Nucleus accumbens (tissue), 56 donors: ENCODE measurements around the gene AP1G2.
"Not testable (repeated sequence)": the region's sequence is repeated elsewhere in the genome, so short reads cannot be mapped to it uniquely, and the experiment has no call there.

Source experiments
- DNase-seq, 56 donors: peaks; one replicate each; lab custom pipeline; 2025; lab: John Stamatoyannopoulos, UW

The AP1G2 gene, protein sequence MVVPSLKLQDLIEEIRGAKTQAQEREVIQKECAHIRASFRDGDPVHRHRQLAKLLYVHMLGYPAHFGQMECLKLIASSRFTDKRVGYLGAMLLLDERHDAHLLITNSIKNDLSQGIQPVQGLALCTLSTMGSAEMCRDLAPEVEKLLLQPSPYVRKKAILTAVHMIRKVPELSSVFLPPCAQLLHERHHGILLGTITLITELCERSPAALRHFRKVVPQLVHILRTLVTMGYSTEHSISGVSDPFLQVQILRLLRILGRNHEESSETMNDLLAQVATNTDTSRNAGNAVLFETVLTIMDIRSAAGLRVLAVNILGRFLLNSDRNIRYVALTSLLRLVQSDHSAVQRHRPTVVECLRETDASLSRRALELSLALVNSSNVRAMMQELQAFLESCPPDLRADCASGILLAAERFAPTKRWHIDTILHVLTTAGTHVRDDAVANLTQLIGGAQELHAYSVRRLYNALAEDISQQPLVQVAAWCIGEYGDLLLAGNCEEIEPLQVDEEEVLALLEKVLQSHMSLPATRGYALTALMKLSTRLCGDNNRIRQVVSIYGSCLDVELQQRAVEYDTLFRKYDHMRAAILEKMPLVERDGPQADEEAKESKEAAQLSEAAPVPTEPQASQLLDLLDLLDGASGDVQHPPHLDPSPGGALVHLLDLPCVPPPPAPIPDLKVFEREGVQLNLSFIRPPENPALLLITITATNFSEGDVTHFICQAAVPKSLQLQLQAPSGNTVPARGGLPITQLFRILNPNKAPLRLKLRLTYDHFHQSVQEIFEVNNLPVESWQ

DNA sequence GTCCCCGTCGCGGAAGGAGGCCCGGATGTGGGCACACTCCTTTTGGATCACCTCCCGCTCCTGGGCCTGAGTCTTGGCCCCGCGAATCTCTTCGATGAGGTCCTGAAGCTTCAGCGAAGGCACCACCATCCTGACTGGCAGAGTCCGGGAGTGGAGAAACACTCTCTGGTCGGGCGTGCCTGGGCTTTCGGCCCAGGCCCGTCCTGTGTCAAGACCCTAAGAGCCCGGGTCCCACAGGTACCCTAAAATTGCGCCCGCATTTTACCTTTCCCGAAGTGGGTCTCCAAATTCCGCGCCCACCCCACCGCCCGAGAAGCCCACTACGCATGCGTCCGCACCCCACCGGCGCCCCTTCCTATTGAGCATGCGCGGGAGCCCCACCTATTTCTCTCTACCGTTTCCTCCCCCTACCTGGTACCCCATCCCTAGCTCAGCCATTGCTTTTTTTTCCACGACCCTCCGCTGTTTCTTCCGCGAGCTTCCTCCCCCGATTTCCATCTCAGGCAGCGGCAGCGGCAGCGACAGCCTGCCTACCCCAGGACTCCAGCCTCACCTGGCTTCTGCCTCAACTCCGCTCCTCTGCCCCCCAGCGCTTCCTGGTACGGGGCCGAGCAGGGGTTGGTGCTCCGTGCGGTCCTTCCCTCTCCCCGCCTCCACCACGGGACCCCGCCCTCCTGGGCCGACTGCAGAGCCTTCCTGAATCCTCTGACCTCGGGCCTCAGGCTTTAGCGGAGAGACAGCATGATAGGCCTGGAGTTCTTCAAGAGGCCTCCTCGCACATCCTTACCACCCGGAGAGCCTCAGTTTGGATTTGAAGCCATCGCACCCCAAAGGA is at the start of gene AP1G2:
Gene AP1G2, minus strand, starts transcription at position 606 of the 835 bp plus-strand sequence. Its CDS starts 477 bp downstream, at position 129.
- peak in 51 of 56 donors; percentile 44 to 85 (median 72) for DNase-seq

DNA sequence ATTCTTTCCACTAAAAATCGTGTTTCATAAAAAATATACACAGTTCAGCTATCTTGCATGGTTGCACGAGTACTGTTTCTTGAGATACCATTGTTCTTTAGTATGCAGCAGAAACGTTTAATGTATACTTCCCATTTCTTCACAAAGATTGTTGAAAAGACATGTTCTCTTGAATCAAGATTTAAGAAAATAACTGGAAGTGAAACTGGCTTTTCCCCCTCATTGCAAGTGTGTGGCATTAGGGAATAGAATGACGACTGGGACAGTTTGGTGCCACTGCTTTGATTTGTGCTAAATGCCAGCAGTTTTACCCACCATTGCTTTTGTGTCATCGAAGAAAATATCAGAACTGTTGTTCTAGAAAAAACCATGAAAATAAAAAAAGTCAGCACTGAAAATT is 48.3 kb upstream of the AP1G2 start:
- DNase-seq: no peak

- DNase-seq: no peak
Measured at GRCh38 chr14:23614395-23614828, 46.8 kb upstream of the AP1G2 start.

GRCh38 chr14:23613242-23614070 is 45.9 kb upstream of the AP1G2 start:
- DNase-seq: no peak

- DNase-seq: no peak
Measured at GRCh38 chr14:23612802-23613201, 45.2 kb upstream of the AP1G2 start.

- no peak for DNase-seq
Measured at GRCh38 chr14:23612354-23612732, 44.8 kb upstream of the AP1G2 start.

DNA sequence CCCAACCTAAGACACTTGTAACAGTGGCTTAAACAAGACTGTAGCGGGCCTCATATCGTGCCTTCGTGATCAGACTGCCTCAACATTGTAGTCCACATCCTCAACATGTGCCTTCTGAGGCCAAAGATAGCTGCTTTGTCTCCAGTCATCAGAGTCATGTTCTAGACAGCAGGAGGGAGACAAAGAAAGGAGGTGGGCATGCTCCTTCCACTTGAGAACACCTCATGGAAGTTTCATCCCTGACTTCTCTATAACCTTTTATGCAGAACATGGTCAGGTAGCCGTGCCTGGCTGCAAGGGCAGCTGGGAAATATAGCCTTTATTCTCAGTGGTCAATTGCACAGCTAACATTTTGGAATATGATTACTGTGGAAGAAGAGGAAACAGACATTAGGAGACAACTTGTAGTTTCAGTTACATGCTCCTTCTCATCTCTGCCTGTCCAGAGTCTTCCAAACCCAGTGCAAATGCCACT is 43.3 kb upstream of the AP1G2 start:
- no peak for DNase-seq

DNA sequence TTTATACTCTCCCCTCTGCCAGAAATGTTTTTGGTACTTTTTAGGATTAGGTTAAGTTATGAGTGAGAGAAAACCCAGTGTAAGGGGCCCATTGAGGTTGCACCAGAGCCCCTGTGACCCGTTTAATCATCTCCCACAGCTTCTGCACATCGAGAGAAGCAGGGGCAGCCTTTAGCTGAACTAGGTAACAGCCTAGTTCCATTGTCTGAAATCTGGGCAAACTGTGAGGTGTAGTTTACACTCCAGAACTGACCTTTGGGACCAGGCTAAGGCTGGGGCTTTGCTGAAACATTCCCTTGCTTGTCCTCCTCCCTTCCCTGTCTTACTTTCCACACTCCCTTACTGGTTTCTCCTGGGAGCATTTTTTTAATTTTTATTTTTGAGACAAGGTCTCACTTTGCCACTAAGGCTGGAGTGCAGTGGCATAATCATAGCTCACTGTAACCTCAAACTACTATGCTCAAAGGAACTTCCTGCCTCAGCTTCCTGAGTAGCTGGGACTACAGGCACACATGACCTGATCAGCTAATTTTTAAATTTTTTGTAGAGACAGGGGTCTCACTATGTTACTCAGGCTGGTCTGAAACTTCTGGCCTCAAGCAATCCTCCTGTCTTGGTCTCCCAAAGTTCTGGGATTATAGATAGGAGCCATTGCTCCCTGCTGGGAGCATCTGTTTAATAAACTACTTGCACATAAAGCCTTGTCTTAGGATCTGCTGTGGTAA is 42.7 kb upstream of the AP1G2 start:
- no peak for DNase-seq

DNA sequence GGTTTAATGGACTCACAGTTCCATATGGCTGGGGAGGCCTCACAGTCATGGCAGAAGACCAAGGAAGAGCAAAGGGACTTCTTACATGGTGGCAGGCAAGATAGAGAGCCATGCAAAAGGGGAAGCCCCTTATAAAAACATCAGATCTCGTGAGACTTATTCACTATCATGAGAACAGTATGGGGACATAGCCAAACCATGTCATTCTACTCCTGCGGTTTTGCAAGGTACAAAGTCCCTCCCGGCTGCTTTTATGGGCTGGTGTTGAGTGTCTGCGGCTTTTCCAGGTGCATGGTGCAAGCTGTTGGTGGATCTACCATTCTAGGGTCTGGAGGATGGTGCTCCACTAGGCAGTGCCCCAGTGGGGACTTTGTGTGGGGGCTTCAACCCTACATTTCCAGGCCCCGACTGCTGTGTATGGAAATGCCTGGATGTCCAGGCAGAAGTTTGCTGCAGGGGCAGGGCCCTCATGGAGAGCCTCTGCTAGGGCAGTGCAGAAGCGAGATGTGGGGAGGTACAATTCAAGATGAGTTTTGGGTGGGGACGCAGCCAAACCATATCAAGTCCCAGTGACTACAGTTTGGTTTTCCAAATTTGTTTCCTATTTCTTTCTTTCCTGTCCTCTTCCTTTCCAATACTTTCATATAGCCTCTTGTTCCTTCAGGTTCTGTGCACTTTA is 42.0 kb upstream of the AP1G2 start:
- not testable (repeated sequence) for DNase-seq

- no peak for DNase-seq
Measured at GRCh38 chr14:23609001-23609400, 41.4 kb upstream of the AP1G2 start.

DNA sequence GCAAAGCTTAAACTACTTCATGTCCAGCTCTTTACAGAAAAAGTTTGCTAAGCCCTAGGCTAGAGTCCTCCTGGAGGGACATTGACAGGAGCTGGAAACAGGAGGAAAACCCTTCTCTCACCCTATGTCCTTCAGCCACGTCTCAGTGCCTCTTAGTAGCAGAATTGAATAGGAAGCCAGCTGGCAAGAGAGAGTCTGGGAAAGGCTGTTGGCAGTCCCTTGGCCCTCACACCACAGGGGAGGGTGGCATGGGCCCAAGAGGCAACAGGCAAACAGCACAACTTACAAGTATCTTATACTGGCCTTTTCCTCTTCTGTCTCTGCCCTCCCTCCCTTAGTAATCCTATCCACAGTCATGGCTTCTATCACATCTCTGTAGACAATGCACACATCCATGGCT is 40.9 kb upstream of the AP1G2 start:
- peak in 13 of 56 donors; percentile 1 to 38 (median 12) for DNase-seq

DNA sequence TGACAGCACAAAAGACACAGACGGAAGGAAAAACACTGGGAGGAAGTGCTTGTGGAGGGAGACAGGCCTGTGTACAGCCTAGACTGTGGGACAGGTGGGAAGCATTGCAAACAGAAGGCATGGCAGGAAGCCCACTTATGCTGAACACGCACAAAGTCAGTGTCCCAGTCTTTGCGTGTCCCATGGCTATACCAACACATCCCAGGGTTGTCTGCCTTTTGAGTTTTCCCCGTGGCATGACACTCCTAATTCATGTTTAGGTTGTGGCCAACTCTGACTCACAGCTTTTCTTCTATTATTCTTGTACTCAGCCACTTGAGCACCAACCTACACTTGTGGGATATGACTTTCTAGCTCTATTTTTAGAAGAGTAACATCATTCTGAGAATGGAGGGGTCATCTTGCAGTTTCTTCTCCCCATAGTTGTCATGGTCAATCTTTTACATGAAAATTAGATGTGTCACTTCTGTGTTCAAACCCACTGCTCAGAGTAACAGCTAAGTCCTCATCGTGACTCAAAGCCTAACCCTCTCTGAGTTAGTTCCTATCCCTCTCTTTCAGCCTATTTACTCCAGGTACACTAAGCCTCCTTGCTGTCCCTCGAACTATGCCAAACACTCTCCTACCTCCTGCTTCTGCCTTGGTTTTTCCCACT is 38.5 kb upstream of the AP1G2 start:
- no peak for DNase-seq

DNA sequence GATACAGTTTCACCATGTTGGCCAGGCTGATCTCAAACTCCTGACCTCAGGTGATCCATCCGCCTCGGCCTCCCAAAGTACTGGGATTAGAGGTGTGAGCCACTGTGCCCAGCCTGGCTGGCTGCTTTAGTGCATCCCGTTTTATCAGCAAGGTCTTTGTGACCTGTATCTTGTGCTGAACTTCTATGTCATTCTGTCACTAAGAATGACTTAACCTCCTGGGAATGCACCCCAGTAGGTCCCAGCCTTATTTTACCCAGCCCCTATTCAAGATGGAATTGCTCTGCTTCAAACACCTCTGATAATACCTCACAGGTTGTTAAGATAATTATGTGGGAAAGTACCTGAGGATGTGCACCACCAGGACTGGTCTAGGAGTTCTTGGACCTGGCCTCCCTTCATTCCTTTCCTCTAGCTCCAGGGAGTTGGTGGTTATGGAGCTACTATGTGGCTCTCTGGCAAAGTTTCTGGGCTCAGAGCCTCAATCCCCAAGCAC is 37.1 kb upstream of the AP1G2 start:
- no peak for DNase-seq

- DNase-seq: no peak
Measured at GRCh38 chr14:23604148-23604547, 36.6 kb upstream of the AP1G2 start.

GRCh38 chr14:23603103-23603502 is 35.5 kb upstream of the AP1G2 start:
- DNase-seq: no peak

GRCh38 chr14:23602181-23603095 is 34.8 kb upstream of the AP1G2 start:
- DNase-seq: no peak

DNA sequence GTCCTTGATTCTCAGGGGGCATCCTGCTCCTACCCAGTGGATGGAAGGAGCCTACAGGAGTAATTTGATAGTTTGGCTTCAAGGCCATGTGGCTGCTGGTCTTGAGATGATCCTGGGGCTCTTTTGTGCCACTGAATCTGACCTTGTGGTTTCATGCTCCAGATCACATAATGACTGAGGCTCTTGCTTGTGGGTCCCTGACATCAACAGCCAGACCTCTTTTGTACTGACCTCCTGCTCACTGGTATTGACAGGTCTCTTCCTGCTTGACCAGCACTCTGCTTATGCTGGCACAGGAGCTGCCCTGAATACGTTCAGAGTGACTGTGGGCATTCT is 34.2 kb upstream of the AP1G2 start:
- DNase-seq: no peak
